Measurements from ENCODE around the gene CCL28. TPM values are rescaled to one million over a fixed set of nuclear protein-coding genes. Genes with fewer than 3 reads are reported as not detected.
A peak's percentile ranks its signal among the peaks of the same experiment; 100 is the strongest.

The CCL28 gene
- total and polyA plus RNA-seq, 12 donors: 0.10 to 0.59 (median 0.32) TPM; not detected in 1

GRCh38 chr5:43433382-43433781, 21.2 kb upstream of the CCL28 start:
- 57 to 67% methylated on average over 4 of the region's 4 CpGs for WGBS, 2 donors
- peaks cover 0 to 13% (median 9%) of the 10 kb centered on the region in 9 donors for H3K4me1 ChIP-seq
- no peak for TF ChIP-seq CTCF (IDR thresholded peaks at IDR 0.05)
- intact Hi-C loops (cut with DNase I): no loop called here
- no peak overlapping the region for H3K4me3 ChIP-seq
- no peak overlapping the region for H3K27ac ChIP-seq
- no peaks in the 10 kb centered on the region for H3K27me3 ChIP-seq
- H3K36me3 ChIP-seq: no peaks in the 10 kb centered on the region
- DNase-seq: no peak
- peaks cover 0 to 7% (median 0%) of the 10 kb centered on the region in 11 donors for H3K9me3 ChIP-seq
- no peak for ATAC-seq

- no peak for TF ChIP-seq CTCF (IDR thresholded peaks at IDR 0.05)
- Histone ChIP-seq H3K4me1 (peaks cover 0 to 13% (median 9%) of the 10 kb centered on the region in 9 donors), H3K27ac (no peak overlapping the region), H3K36me3 (no peaks in the 10 kb centered on the region), H3K27me3 (no peaks in the 10 kb centered on the region), H3K4me3 (no peak overlapping the region), H3K9me3 (peaks cover 0 to under 1% (median 0%) of the 10 kb centered on the region in 11 donors)
- peak; percentile 5 to 59 for DNase-seq
- intact Hi-C loops (cut with DNase I): no loop called here
- WGBS, 2 donors: 72 to 88% methylated on average over 3 of the region's 3 CpGs
- ATAC-seq: peak; percentile 47 to 88 (median 78)
Measured at GRCh38 chr5:43432486-43433375, 20.5 kb upstream of the CCL28 start.

- no peak for DNase-seq
- intact Hi-C loops (cut with DNase I): no loop called here
- H3K27ac ChIP-seq: no peak overlapping the region
- TF ChIP-seq CTCF (IDR thresholded peaks at IDR 0.05): no peak
- no peaks in the 10 kb centered on the region for H3K36me3 ChIP-seq
- WGBS, 2 donors: 81 to 83% methylated on average over 2 of the region's 2 CpGs
- ATAC-seq: no peak
- H3K9me3 ChIP-seq: no peaks in the 10 kb centered on the region
- H3K4me1 ChIP-seq: peaks cover 0 to 13% (median 9%) of the 10 kb centered on the region in 9 donors
- no peaks in the 10 kb centered on the region for H3K27me3 ChIP-seq
- no peak overlapping the region for H3K4me3 ChIP-seq
Measured at GRCh38 chr5:43429706-43430105, 17.5 kb upstream of the CCL28 start.

- H3K36me3 ChIP-seq: no peaks in the 10 kb centered on the region
- ATAC-seq: no peak
- DNase-seq: no peak
- H3K27me3 ChIP-seq: no peaks in the 10 kb centered on the region
- intact Hi-C loops (cut with DNase I): no loop called here
- no peak overlapping the region for H3K27ac ChIP-seq
- no peak for TF ChIP-seq CTCF (IDR thresholded peaks at IDR 0.05)
- H3K4me1 ChIP-seq: peaks cover 0 to 13% (median 9%) of the 10 kb centered on the region in 9 donors
- 72 to 82% methylated on average over 7 of the region's 7 CpGs for WGBS, 2 donors
- no peaks in the 10 kb centered on the region for H3K9me3 ChIP-seq
- H3K4me3 ChIP-seq: no peak overlapping the region
Measured at GRCh38 chr5:43429016-43429415, 16.8 kb upstream of the CCL28 start.
